ENCODE measurements around the gene SYPL2.

DNA sequence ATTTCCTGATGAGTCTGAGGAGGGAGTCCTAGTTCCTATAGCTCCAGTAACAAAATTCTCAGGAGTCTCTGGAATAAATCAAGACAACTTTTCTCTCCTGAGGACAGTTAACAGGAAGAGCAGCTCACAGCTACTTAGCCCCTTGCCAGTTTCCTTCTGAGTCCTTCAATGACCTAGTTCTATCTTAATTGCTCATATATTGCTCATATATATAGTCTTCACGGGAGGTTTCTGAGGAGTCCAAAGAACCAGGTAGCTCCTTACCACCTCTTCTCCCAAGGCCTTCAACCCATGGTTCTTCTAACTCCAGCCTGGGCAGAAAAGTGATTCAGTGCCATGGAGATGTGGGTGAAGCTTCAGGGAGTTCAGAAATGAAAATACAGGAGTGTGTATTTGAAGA is 38.6 kb downstream of the SYPL2 start:
- no peak for TF ChIP-seq EZH2 (IDR thresholded peaks at IDR 0.05; ENCODE audit: low read length, missing control alignments)
- TF ChIP-seq, protein P1, sequence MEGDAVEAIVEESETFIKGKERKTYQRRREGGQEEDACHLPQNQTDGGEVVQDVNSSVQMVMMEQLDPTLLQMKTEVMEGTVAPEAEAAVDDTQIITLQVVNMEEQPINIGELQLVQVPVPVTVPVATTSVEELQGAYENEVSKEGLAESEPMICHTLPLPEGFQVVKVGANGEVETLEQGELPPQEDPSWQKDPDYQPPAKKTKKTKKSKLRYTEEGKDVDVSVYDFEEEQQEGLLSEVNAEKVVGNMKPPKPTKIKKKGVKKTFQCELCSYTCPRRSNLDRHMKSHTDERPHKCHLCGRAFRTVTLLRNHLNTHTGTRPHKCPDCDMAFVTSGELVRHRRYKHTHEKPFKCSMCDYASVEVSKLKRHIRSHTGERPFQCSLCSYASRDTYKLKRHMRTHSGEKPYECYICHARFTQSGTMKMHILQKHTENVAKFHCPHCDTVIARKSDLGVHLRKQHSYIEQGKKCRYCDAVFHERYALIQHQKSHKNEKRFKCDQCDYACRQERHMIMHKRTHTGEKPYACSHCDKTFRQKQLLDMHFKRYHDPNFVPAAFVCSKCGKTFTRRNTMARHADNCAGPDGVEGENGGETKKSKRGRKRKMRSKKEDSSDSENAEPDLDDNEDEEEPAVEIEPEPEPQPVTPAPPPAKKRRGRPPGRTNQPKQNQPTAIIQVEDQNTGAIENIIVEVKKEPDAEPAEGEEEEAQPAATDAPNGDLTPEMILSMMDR (conservative IDR thresholded peaks at IDR 0.05 in 1 of 2, IDR thresholded peaks at IDR 0.05 in 1 of 2; ENCODE audit: low read depth in 1 of 2, low read length in 2 of 2) = no peak
